Measurements from ENCODE around the gene ASTL. TPM values are rescaled to one million over a fixed set of nuclear protein-coding genes. Genes with fewer than 3 reads are reported as not detected.
"Not testable (repeated sequence)": the region's sequence is repeated elsewhere in the genome, so short reads cannot be mapped to it uniquely, and the experiment has no call there.

The ASTL gene
- total RNA-seq, 1 donor from 2014 or later = not detected

DNA sequence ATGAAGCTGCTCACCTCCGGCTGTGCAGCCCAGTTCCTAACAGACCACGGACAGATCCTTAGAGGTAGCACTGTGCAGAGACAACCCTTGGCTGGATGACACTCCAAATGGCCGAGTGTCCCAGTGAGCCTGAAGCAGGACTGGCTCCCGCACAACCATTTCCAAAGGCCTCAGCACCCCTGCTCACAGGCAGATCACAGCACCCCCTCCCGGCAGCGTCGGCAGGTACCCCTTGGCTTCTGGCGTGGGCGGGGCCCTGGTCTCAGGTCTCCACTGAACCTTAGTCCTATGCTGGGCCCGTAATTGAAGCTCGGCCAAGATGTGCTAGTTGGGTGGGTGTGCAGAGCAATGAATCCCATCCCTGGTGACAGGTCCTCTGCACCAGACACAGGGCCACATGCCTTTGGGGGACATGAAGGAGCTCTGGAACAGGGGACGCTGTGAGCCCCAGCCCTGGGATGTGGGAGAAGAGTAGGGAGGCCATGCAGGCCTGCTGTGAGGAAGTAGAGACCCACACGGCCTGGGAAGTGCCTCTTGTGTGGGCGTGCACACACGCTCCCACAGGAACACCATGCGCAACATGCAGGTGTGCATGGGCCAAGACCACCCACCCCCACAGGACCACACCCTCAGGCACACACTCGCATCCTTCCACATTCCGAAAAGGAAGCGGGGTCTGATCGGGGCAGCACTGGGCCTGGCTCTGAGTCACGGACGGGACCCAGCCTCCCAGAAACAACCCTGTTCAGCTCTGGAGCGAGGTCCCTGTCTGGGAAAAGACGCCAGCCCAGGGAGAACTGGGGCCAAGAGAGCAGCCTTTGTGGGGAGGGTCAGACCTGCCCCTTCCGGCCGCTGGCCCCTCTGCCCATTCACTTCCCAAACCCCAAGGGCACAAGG lies 4.2 kb upstream of the ASTL start:
- Histone ChIP-seq H3K4me3 (ENCODE audit: low read depth, low read length) (no peak overlapping the region), H3K27me3 (ENCODE audit: control insufficient read depth, insufficient read depth, low read length) (peaks cover 10% of the 10 kb centered on the region), H3K36me3 (ENCODE audit: control insufficient read depth, insufficient read depth, low read length) (no peaks in the 10 kb centered on the region)
- TF ChIP-seq, protein P1, sequence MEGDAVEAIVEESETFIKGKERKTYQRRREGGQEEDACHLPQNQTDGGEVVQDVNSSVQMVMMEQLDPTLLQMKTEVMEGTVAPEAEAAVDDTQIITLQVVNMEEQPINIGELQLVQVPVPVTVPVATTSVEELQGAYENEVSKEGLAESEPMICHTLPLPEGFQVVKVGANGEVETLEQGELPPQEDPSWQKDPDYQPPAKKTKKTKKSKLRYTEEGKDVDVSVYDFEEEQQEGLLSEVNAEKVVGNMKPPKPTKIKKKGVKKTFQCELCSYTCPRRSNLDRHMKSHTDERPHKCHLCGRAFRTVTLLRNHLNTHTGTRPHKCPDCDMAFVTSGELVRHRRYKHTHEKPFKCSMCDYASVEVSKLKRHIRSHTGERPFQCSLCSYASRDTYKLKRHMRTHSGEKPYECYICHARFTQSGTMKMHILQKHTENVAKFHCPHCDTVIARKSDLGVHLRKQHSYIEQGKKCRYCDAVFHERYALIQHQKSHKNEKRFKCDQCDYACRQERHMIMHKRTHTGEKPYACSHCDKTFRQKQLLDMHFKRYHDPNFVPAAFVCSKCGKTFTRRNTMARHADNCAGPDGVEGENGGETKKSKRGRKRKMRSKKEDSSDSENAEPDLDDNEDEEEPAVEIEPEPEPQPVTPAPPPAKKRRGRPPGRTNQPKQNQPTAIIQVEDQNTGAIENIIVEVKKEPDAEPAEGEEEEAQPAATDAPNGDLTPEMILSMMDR (IDR thresholded peaks at IDR 0.05; ENCODE audit: insufficient read depth, low read length, poor library complexity, severe bottlenecking) = peak; percentile 7
- no peak for DNase-seq (ENCODE audit: low read depth)

DNA sequence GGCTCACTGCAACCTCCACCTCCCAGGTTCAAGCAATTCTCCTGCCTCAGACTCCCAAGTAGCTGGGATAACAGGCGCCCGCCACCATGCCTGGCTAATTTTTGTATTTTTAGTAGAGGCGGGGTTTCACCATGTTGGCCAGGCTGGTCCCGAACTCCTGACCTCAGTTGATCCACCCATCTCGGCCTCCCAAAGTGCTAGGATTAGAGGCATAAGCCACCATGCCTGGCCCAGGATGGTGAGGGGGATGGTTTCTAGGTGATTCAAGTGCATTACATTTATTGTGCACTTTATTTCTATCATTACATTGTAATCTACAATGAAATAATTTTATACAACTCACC lies 3.3 kb upstream of the ASTL start:
- not testable (repeated sequence) for H3K4me3 ChIP-seq (ENCODE audit: low read depth, low read length); H3K36me3 ChIP-seq (ENCODE audit: control insufficient read depth, insufficient read depth, low read length); DNase-seq (ENCODE audit: low read depth)
- H3K27me3 ChIP-seq (ENCODE audit: control insufficient read depth, insufficient read depth, low read length) = peaks cover 10% of the 10 kb centered on the region

DNA sequence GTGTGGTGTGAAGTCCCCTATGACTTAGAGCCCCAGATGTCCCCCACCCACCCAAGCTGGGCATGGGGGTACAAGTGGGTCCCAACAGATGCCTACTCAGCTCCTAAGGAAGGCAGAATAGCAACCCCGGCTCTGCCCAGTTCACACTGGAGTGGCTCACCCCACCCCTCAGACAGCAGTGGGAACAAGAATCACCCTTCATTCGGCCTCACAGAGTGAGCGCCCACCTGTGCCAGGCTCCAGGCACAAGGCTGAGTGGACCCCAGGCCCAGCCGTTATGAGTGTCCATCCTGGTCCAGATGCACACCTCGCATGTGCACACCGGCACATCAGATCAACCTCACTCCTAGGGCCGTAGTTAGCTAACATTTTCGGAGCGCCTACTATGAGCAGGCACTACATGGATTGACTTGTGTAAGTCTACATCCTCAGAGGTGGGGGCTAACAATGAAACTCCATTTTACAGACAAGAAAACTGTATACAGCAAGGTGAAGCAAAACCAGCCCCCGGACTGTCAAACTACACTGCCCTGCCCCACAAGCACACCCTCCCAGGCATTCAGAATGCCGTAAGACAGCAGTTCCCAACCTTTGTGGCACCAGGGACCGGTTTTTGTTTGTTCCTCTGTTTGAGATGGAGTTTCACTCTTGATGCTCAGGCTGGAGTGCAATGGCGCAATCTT lies 2.8 kb upstream of the ASTL start:
- no peak overlapping the region for H3K4me3 ChIP-seq (ENCODE audit: low read depth, low read length)
- peaks cover 14% of the 10 kb centered on the region for H3K27me3 ChIP-seq (ENCODE audit: control insufficient read depth, insufficient read depth, low read length)
- TF ChIP-seq, protein P1 (IDR thresholded peaks at IDR 0.05; ENCODE audit: insufficient read depth, low read length, poor library complexity, severe bottlenecking) = no peak
- H3K36me3 ChIP-seq (ENCODE audit: control insufficient read depth, insufficient read depth, low read length) = no peaks in the 10 kb centered on the region
- no peak for DNase-seq (ENCODE audit: low read depth)

DNA sequence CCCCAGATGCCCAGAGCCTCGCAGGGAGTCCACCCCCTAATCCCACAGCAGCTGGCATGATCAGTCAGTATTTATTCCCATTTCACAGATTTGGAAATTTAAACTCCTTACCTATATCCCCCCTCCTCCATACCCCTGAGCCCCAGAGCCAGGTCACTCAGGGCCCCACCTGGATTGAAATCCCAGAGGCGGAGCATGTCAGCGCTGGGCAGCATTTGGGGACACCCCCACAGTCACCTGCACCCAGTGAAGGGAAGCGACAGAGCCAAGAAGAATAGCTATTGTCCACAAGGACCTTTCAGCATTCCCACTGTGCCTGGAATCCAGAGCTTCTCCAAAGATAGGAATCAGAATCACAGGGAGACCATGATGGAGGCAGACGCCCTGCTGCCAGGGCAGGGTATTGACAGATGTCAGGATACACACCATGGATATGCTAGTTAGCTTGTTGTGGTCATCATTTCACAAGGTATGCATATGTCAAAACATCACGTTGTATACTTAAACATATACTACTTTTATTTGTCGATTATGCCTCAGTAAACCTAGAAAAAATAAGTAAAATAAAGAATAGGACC lies 968 bp upstream of the ASTL start:
- H3K4me3 ChIP-seq (ENCODE audit: low read depth, low read length) = no peak overlapping the region
- H3K36me3 ChIP-seq (ENCODE audit: control insufficient read depth, insufficient read depth, low read length) = no peaks in the 10 kb centered on the region
- TF ChIP-seq, protein P1 (IDR thresholded peaks at IDR 0.05; ENCODE audit: insufficient read depth, low read length, poor library complexity, severe bottlenecking) = no peak
- H3K27me3 ChIP-seq (ENCODE audit: control insufficient read depth, insufficient read depth, low read length) = peaks cover 19% of the 10 kb centered on the region
- DNase-seq (ENCODE audit: low read depth) = no peak

DNA sequence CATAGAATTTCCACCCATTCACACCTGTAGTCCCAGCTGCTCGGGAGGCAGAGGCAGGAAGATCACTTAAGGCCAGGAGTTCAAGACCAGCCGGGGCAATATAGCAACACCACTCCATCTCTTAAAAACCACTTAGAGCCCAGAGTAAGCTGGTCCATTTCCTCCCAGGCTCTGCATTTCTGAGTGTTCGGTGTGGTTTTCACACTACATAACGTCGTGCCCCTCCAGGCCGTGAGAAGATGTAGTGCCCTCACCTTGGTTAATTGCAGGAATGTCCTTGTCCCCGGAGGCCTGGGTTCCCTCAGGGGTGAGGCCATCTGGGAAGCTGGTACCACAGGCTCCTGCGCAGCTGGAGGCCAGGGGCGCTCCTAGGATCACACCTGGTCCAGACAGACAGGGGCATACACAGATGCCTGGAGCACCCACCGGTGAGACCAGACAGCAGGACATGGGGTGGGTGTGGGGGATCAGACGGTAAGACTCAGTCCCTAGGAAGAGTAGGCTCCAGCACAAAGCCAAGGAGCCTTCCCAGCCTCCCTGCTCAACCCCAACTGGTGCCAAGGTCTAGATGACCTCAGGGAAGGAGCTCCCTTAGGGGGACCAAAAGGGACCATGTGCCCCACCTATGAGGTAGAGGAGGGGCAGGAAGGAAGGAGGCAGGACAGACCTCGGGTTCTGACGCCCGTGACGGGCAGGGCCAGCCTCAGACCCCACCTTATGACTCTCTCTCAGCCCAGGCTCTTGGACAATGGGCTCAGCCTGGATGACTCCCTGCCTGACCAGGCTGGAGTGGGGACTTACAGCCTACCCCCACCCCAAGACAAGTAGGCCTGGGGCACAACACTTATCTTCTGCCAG lies 752 bp downstream of the ASTL start:
- peaks cover 19% of the 10 kb centered on the region for H3K27me3 ChIP-seq (ENCODE audit: control insufficient read depth, insufficient read depth, low read length)
- TF ChIP-seq, protein P1 (IDR thresholded peaks at IDR 0.05; ENCODE audit: insufficient read depth, low read length, poor library complexity, severe bottlenecking) = no peak
- no peaks in the 10 kb centered on the region for H3K36me3 ChIP-seq (ENCODE audit: control insufficient read depth, insufficient read depth, low read length)
- no peak for DNase-seq (ENCODE audit: low read depth)
- H3K4me3 ChIP-seq (ENCODE audit: low read depth, low read length) = no peak overlapping the region

Data from kidney epithelial cell (primary cell).